H1 (cell line): ENCODE data around the gene PPARD. TPM values are rescaled to one million over a fixed set of nuclear protein-coding genes. Genes with fewer than 3 reads are reported as not detected.

Experiments
- CTCF ChIA-PET: fragments of 300-600 bp; sonication (Branson Sonifier 250); formaldehyde crosslinking; loops from one replicate; lab custom pipeline; 2021; ENCODE audit not compliant: partially characterized antibody; lab: Charles Lee
- POLR2A ChIA-PET: fragments of 300-600 bp; sonication (Branson Sonifier 250); formaldehyde crosslinking; loops from one replicate; lab custom pipeline; 2021; ENCODE audit warnings: inconsistent platforms; ENCODE audit not compliant: partially characterized antibody; lab: Charles Lee
- DNase-seq, 2 experiments: peaks; one replicate each; pipeline versions ENCODE4 v3.0.0 to v3.0.0-alpha.2; 2010 to 2022; ENCODE audit warnings: low spot score in 2 of 2, low read depth in 1 of 2, mixed read lengths in 1 of 2
- FAIRE-seq: peaks from 2 replicates; lab custom pipeline; 2011; peaks lifted over from hg19 to GRCh38; lab: Jason Lieb, UNC
- H2AFZ ChIP-seq: 2 replicates; pipeline ENCODE4 v1.8.1; 2012; ENCODE audit warnings: low read length, inconsistent platforms
- H2AK5ac ChIP-seq: 2 replicates; pipeline ENCODE4 v1.6.1; 2013; ENCODE audit warnings: low read depth, low read length
- H2BK120ac ChIP-seq: replicated peaks from 2 replicates; pipeline ENCODE3; 2013; ENCODE audit warnings: low read depth, low read length, inconsistent platforms
- H2BK12ac ChIP-seq: 2 replicates; pipeline ENCODE4 v1.6.1; 2013; ENCODE audit warnings: low read depth, low read length
- H2BK15ac ChIP-seq: 2 replicates; pipeline ENCODE4 v1.6.1; 2013; ENCODE audit warnings: low read length
- H2BK20ac ChIP-seq: 2 replicates; pipeline ENCODE4 v1.6.1; 2013; ENCODE audit warnings: low read length
- H2BK5ac ChIP-seq: 2 replicates; pipeline ENCODE4 v1.6.1; 2013; ENCODE audit warnings: low read depth, low read length
- H3K14ac ChIP-seq: 2 replicates; pipeline ENCODE4 v1.6.1; 2013; ENCODE audit warnings: inconsistent platforms; ENCODE audit not compliant: insufficient read length
- H3K18ac ChIP-seq: 2 replicates; pipeline ENCODE4 v1.6.1; 2013; ENCODE audit warnings: low read length; ENCODE audit errors: extremely low read depth
- H3K23ac ChIP-seq: 2 replicates; pipeline ENCODE4 v1.6.1; 2013; ENCODE audit warnings: inconsistent platforms; ENCODE audit not compliant: insufficient read length
- H3K23me2 ChIP-seq: 2 replicates; pipeline ENCODE4 v1.6.1; 2013; ENCODE audit warnings: low read depth, low read length
- H3K27ac ChIP-seq: 2 replicates; pipeline ENCODE4 v1.6.1; 2011; ENCODE audit warnings: low read depth, low read length, inconsistent platforms
- H3K27me3 ChIP-seq, 4 experiments: replicated peaks in 1 of 4; 1 replicate in 1 of 4; 2 replicates in 3 of 4; pipeline versions ENCODE4 v1.6.1 to v1.8.1; 2011 to 2013; ENCODE audit warnings: low read length in 3 of 4, mild to moderate bottlenecking in 3 of 4, inconsistent platforms in 2 of 4, mixed read lengths in 2 of 4, moderate library complexity in 1 of 4; ENCODE audit not compliant: control insufficient read depth in 3 of 4, insufficient read depth in 3 of 4; ENCODE audit errors: extremely low read depth in 1 of 4
- H3K36me3 ChIP-seq, 4 experiments: 2 replicates each; pipeline versions ENCODE4 v1.6.1 to v1.8.1; 2011 to 2013; ENCODE audit warnings: mild to moderate bottlenecking in 4 of 4, low read length in 3 of 4, moderate library complexity in 2 of 4, control low read depth in 1 of 4, inconsistent platforms in 1 of 4; ENCODE audit not compliant: insufficient read depth in 4 of 4, control insufficient read depth in 2 of 4
- H3K4ac ChIP-seq: replicated peaks from 2 replicates; pipeline ENCODE3; 2013; ENCODE audit warnings: low read length, low read depth, mixed read lengths, inconsistent platforms; ENCODE audit not compliant: insufficient read length
- H3K4me1 ChIP-seq, 4 experiments: replicated peaks in 1 of 4; 1 replicate in 1 of 4; 2 replicates in 3 of 4; pipeline versions ENCODE4 v1.6.1 to v1.8.1; 2011 to 2013; ENCODE audit warnings: low read length in 3 of 4, inconsistent platforms in 2 of 4, mixed read lengths in 1 of 4; ENCODE audit not compliant: insufficient read depth in 4 of 4, control insufficient read depth in 3 of 4
- H3K4me2 ChIP-seq, 2 experiments: 2 replicates each; pipeline versions ENCODE4 v1.6.1 to v1.8.1; 2011 to 2013; ENCODE audit warnings: low read depth in 2 of 2, low read length in 2 of 2, control low read depth in 1 of 2, inconsistent platforms in 1 of 2, mild to moderate bottlenecking in 1 of 2; ENCODE audit not compliant: insufficient read depth in 1 of 2
- H3K4me3 ChIP-seq, 4 experiments: fragments of 200-600, 300-600 bp in 1 of 4; sonication (generic), shearing (Covaris generic), sonication (Bioruptor Twin) in 1 of 4; 2 replicates each; pipeline versions ENCODE4 v1.5.1 to v1.8.1; 2011 to 2016; ENCODE audit warnings: low read length in 4 of 4, low read depth in 3 of 4, control low read depth in 2 of 4, inconsistent platforms in 2 of 4, mild to moderate bottlenecking in 2 of 4, mixed read lengths in 1 of 4, moderate library complexity in 1 of 4; ENCODE audit not compliant: insufficient read depth in 2 of 4; ENCODE audit errors: extremely low read depth in 1 of 4
- H3K56ac ChIP-seq: replicated peaks from 2 replicates; pipeline ENCODE3; 2013; ENCODE audit warnings: low read depth, mild to moderate bottlenecking, mixed read lengths, low read length, inconsistent platforms; ENCODE audit not compliant: insufficient read length
- H3K79me1 ChIP-seq: 2 replicates; pipeline ENCODE4 v1.6.1; 2013; ENCODE audit warnings: low read depth, low read length, control low read depth
- H3K79me2 ChIP-seq, 2 experiments: 2 replicates each; pipeline versions ENCODE4 v1.6.1 to v1.8.1; 2012 to 2013; ENCODE audit warnings: low read length in 2 of 2, mild to moderate bottlenecking in 2 of 2, inconsistent platforms in 1 of 2; ENCODE audit not compliant: insufficient read depth in 2 of 2, control insufficient read depth in 1 of 2
- H3K9ac ChIP-seq, 4 experiments: replicated peaks in 1 of 4; 1 replicate in 1 of 4; 2 replicates in 3 of 4; pipeline versions ENCODE4 v1.6.1 to v1.8.1; 2011 to 2013; ENCODE audit warnings: low read depth in 3 of 4, low read length in 3 of 4, control low read depth in 2 of 4, mild to moderate bottlenecking in 2 of 4, moderate library complexity in 2 of 4, inconsistent platforms in 1 of 4; ENCODE audit errors: extremely low read depth in 1 of 4
- H3K9me3 ChIP-seq, 2 experiments: 2 replicates each; pipeline versions ENCODE4 v1.6.1 to v1.8.1; 2012 to 2013; ENCODE audit warnings: mild to moderate bottlenecking in 2 of 2, moderate library complexity in 2 of 2, control low read depth in 1 of 2, inconsistent platforms in 1 of 2, low read depth in 1 of 2, low read length in 1 of 2, mixed read lengths in 1 of 2; ENCODE audit not compliant: insufficient read depth in 2 of 2
- H4K20me1 ChIP-seq, 2 experiments: replicated peaks in 1 of 2; 2 replicates each; pipeline versions ENCODE3 to v1.8.1; 2011 to 2013; ENCODE audit warnings: inconsistent platforms in 2 of 2, low read length in 2 of 2, mild to moderate bottlenecking in 1 of 2; ENCODE audit not compliant: insufficient read depth in 2 of 2, control insufficient read depth in 1 of 2
- H4K5ac ChIP-seq: 2 replicates; pipeline ENCODE4 v1.6.1; 2013; ENCODE audit warnings: low read length, low read depth, mixed read lengths, inconsistent platforms; ENCODE audit not compliant: insufficient read length
- H4K8ac ChIP-seq: 2 replicates; pipeline ENCODE4 v1.8.0; 2013; ENCODE audit warnings: mild to moderate bottlenecking, moderate library complexity, low read length, inconsistent platforms; ENCODE audit not compliant: insufficient read depth; ENCODE audit errors: extremely low read depth
- H4K91ac ChIP-seq: replicated peaks from 2 replicates; pipeline ENCODE3; 2013; ENCODE audit warnings: low read length, mixed read lengths, inconsistent platforms; ENCODE audit not compliant: insufficient read length
- CHD2 ChIP-seq: IDR thresholded peaks from 2 replicates; pipeline ENCODE4 v1.6.1; 2012; ENCODE audit warnings: low read length, improper control_type of control experiment
- EZH2 ChIP-seq: fragments of 200-600 bp; sonication (generic); IDR thresholded peaks from 2 replicates; pipeline ENCODE4 v1.7.1; 2012; ENCODE audit warnings: low read depth, mild to moderate bottlenecking, moderate library complexity, low read length, inconsistent platforms; ENCODE audit not compliant: severe bottlenecking
- NRF1 ChIP-seq: IDR thresholded peaks from 2 replicates; pipeline ENCODE4 v1.6.1; 2011; ENCODE audit warnings: mild to moderate bottlenecking, low read depth, low read length, improper control_type of control experiment
- PHF8 ChIP-seq: fragments of 200-600 bp; sonication (generic); conservative IDR thresholded peaks from 2 replicates; pipeline ENCODE4 v1.7.1; 2012; ENCODE audit warnings: low read depth, mild to moderate bottlenecking, inconsistent platforms, low read length, moderate library complexity
- RNF2 ChIP-seq: fragments of 200-900, 300-1000 bp; sonication (generic); IDR thresholded peaks from 2 replicates; pipeline ENCODE4 v1.7.1; 2016; ENCODE audit warnings: borderline replicate concordance, low read depth, mild to moderate bottlenecking, antibody characterized with exemption, low read length; ENCODE audit not compliant: poor library complexity, severe bottlenecking; ENCODE audit errors: missing control alignments
- SP4 ChIP-seq: IDR thresholded peaks from 2 replicates; pipeline ENCODE4 v1.6.1; 2012; ENCODE audit warnings: low read length, inconsistent platforms
- SRF ChIP-seq: IDR thresholded peaks from 2 replicates; pipeline ENCODE4 v1.6.1; 2011; ENCODE audit warnings: mild to moderate bottlenecking, low read depth, low read length, moderate library complexity
- TAF1 ChIP-seq: IDR thresholded peaks from 2 replicates; pipeline ENCODE4 v1.6.1; 2011; ENCODE audit warnings: mild to moderate bottlenecking, low read depth, low read length
- WGBS, 2 experiments: shearing (Covaris generic) in 1 of 2; methylation state at CpG; one replicate each; pipeline versions ENCODE4 v1.1.6 to v1.1.7; 2013 to 2015; ENCODE audit warnings: low lambda C conversion rate in 2 of 2, mixed read lengths in 2 of 2, inconsistent platforms in 1 of 2, low coverage in 1 of 2, missing lambda C conversion rate in 1 of 2; ENCODE audit not compliant: insufficient replicate concordance in 2 of 2, insufficient coverage in 1 of 2, insufficient read length in 1 of 2; ENCODE audit errors: extremely low coverage in 1 of 2, missing lambda C conversion rate in 1 of 2; 5-methylcytosine and 5-hydroxymethylcytosine counted together
- polyA plus RNA-seq, 7 experiments: library from polyadenylated mRNA; depleted of rRNA in 3 of 7; stranded (reverse) in 5 of 7; unstranded in 2 of 7; fragments of >200 nt in 5 of 7; fragments of 200-250 nt in 2 of 7; gene quantifications; 1 replicate in 5 of 7; 2 replicates in 1 of 7; 4 replicates in 1 of 7; pipeline versions ENCODE4 v1.2.1 to v1.2.3, GENCODE V29; 2011 to 2013; ENCODE audit warnings: missing spikeins in 2 of 7, mixed read lengths in 2 of 7
- total RNA-seq: library from RNA; stranded (reverse); fragmentation: NEBNext Ultra II Directional; extraction: Animal tissue kit (Norgen Biotek cat#: 25700); gene quantifications from 2 replicates; pipeline ENCODE4 v1.2.1, GENCODE V29; 2021
- TF ChIP-seq, protein P1 (sequence below): IDR thresholded peaks from 2 replicates; pipeline ENCODE4 v1.6.1; 2012; ENCODE audit warnings: low read length, inconsistent platforms

Gene PPARD
- total and polyA plus RNA-seq, 2 of the 8 experiments (the other 6 are each of a cell fraction or from before 2014, with no cell fraction given): 14.6 to 14.9 TPM

DNA sequence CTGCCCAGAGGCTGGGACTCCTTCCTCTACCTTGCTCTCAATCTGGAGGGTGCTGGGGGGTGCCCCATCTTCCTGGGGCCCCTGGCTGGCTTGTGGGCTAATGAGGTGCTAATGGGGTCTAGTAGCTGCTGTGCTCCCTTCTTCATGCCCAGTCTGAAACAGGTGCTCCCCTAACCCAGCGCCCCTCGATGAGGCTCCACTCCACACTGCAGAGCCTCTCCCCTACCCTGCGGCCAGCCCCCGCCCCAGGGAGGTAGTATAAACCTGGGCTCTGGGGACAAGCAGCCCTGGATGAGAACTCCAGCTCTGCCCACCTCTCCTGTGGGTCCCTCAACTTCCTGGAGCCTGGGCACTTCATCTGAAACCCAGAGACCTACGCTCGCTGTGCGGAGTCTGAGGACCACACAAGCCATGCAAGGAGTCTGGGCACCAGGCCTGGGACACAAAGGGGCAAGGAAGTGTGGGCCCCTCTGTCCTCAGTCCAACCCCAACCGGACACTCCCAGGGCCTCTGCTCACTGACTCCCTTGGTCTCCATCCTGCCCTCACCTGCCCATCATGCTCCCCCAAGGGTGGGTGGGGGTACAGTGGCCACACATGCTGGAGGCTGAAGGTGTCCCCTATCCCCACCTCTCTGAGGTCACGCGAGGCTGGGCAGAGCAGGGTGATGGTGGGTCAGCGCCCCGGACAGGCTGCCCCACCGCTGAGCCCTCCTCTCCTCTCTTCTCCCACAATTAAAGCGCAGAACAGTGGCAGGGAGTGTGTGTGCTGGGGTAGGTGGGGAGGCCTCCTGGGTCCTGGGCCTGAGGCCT is 132.0 kb downstream of the PPARD start:
- Histone ChIP-seq H3K27ac (no peak overlapping the region), H2AFZ (no peak overlapping the region), H3K23me2 (peaks cover 8% of the 10 kb centered on the region), H4K91ac (no peak overlapping the region), H3K9me3 (no peaks in the 10 kb centered on the region), H3K4me2 (no peak overlapping the region), H2BK120ac (no peak overlapping the region), H4K8ac (no peak overlapping the region), H2BK15ac (no peak overlapping the region), H2AK5ac (0 out of 2 replicates have a peak overlapping the region, but pooled peaks have one; percentile 53), H3K4me3 (no peak overlapping the region), H3K4ac (no peak overlapping the region), H3K27me3 (no peaks in the 10 kb centered on the region), H4K20me1 (peaks cover 28 to 33% of the 10 kb centered on the region in 2 experiments), H3K23ac (no peak overlapping the region), H3K56ac (no peak overlapping the region), H2BK20ac (no peak overlapping the region), H3K14ac (no peak overlapping the region), H4K5ac (no peak overlapping the region), H2BK12ac (no peak overlapping the region), H3K4me1 (peaks cover 0 to 8% (median 5%) of the 10 kb centered on the region in 4 experiments; a peak in 6 of 7 replicates), H2BK5ac (no peak overlapping the region; the same call in 1 of the 2 replicates), H3K79me2 (peaks cover 8 to 19% of the 10 kb centered on the region in 2 experiments), H3K79me1 (peaks cover 4% of the 10 kb centered on the region; the same call in 1 of the 2 replicates), H3K18ac (no peak overlapping the region; the same call in 1 of the 2 replicates), H3K36me3 (peaks cover 24 to 58% (median 29%) of the 10 kb centered on the region in 4 experiments), H3K9ac (no peak overlapping the region)
- ChIA-PET CTCF (interaction anchor here (0.6 to 1.9 kb wide), 6 partner anchors 7 to 127 kb away, joined by 3 to 5 read pairs (median 4); no protein-coding TSS in a partner anchor), POLR2A (interaction anchor here (0.8 to 37.6 kb wide), 11 partner anchors 3 to 276 kb away, joined by 3 to 1319 read pairs (median 5); partner anchors contain the start of genes DEF6, FANCE, RPL10A and TEAD3)
- FAIRE-seq (no peak), DNase-seq (peak in 1 of 2 experiments; percentile 65)
- 87% methylated on average over 12 of the region's 14 CpGs; no CpG with 5 or more reads in 1 of the 2 experiments for WGBS, 2 experiments
- no peak for TF ChIP-seq SRF
- TF ChIP-seq EZH2: no peak
- TF ChIP-seq NRF1: no peak
- no peak for TF ChIP-seq TAF1
- no peak for TF ChIP-seq PHF8
- no peak for TF ChIP-seq RNF2
- TF ChIP-seq CHD2: no peak
- no peak for TF ChIP-seq SP4
- TF ChIP-seq, protein P1, sequence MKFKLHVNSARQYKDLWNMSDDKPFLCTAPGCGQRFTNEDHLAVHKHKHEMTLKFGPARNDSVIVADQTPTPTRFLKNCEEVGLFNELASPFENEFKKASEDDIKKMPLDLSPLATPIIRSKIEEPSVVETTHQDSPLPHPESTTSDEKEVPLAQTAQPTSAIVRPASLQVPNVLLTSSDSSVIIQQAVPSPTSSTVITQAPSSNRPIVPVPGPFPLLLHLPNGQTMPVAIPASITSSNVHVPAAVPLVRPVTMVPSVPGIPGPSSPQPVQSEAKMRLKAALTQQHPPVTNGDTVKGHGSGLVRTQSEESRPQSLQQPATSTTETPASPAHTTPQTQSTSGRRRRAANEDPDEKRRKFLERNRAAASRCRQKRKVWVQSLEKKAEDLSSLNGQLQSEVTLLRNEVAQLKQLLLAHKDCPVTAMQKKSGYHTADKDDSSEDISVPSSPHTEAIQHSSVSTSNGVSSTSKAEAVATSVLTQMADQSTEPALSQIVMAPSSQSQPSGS: peak; percentile 56; the same call in 1 of the 2 replicates
